OCI-LY1 (cell line): ENCODE results near the gene GPR42.

Source experiments
- H2AFZ ChIP-seq: fragments of 200-600 bp; sonication (generic), shearing (Covaris generic); 2 replicates; pipeline ENCODE4 v1.6.0; 2014; ENCODE audit warnings: antibody characterized with exemption, mild to moderate bottlenecking, low read length
- H3F3A ChIP-seq: fragments of 200-600 bp; sonication (generic), shearing (Covaris generic); 2 replicates; pipeline ENCODE4 v1.6.0; 2014; ENCODE audit warnings: mild to moderate bottlenecking, antibody characterized with exemption, low read length, moderate library complexity; ENCODE audit not compliant: insufficient read depth
- H3K27ac ChIP-seq: fragments of 200-600 bp; sonication (generic); 2 replicates; pipeline ENCODE4 v1.5.1; 2014; ENCODE audit warnings: low read length, mixed run types, mild to moderate bottlenecking, low read depth; ENCODE audit not compliant: poor library complexity, severe bottlenecking
- H3K27me3 ChIP-seq: fragments of 200-600 bp; sonication (generic); 2 replicates; pipeline ENCODE4 v1.6.0; 2014; ENCODE audit warnings: antibody characterized with exemption, mild to moderate bottlenecking, low read length, moderate library complexity; ENCODE audit not compliant: insufficient read depth
- H3K36me3 ChIP-seq: fragments of 200-600 bp; sonication (generic); 2 replicates; pipeline ENCODE4 v1.6.1; 2014; ENCODE audit warnings: mild to moderate bottlenecking, antibody characterized with exemption, low read length, moderate library complexity, mixed read lengths; ENCODE audit not compliant: insufficient read depth
- H3K4me1 ChIP-seq: fragments of 200-600 bp; sonication (generic); 2 replicates; pipeline ENCODE4 v1.5.1; 2014; ENCODE audit warnings: mild to moderate bottlenecking, low read length, moderate library complexity; ENCODE audit not compliant: insufficient read depth, severe bottlenecking
- H3K4me2 ChIP-seq: fragments of 200-600 bp; sonication (generic), shearing (Covaris generic); 2 replicates; pipeline ENCODE4 v1.6.1; 2014; ENCODE audit warnings: low read length
- H3K4me3 ChIP-seq: fragments of 200-600 bp; sonication (generic); 2 replicates; pipeline ENCODE4 v1.5.1; 2014; ENCODE audit warnings: low read length, low read depth, mild to moderate bottlenecking, mixed read lengths; ENCODE audit not compliant: poor library complexity, severe bottlenecking
- H3K79me2 ChIP-seq: fragments of 200-600 bp; shearing (Covaris generic); 2 replicates; pipeline ENCODE4 v1.6.1; 2016; ENCODE audit warnings: mixed run types, low read length, mixed read lengths; ENCODE audit not compliant: insufficient read depth
- H3K9ac ChIP-seq: fragments of 200-600 bp; sonication (generic), shearing (Covaris generic); 2 replicates; pipeline ENCODE4 v1.6.1; 2014; ENCODE audit warnings: mild to moderate bottlenecking, low read length, mixed read lengths
- H3K9me2 ChIP-seq: fragments of 200-600 bp; sonication (generic), shearing (Covaris generic); 2 replicates; pipeline ENCODE4 v1.6.1; 2014; ENCODE audit warnings: low read depth, mild to moderate bottlenecking, low read length, mixed read lengths
- H3K9me3 ChIP-seq: fragments of 200-600 bp; shearing (Covaris generic); 2 replicates; pipeline ENCODE4 v1.6.1; 2014; ENCODE audit warnings: low read length, mixed read lengths
- H4K20me1 ChIP-seq: fragments of 200-600 bp; sonication (generic), shearing (Covaris generic); 2 replicates; pipeline ENCODE4 v1.6.0; 2016; ENCODE audit warnings: mild to moderate bottlenecking, low read length; ENCODE audit not compliant: insufficient read depth
- CTCF ChIP-seq: fragments of 200-600 bp; sonication (generic), shearing (Covaris generic); IDR thresholded peaks from 2 replicates; pipeline ENCODE4 v1.5.1; 2017; ENCODE audit warnings: mild to moderate bottlenecking, antibody characterized with exemption, low read length, moderate library complexity, mixed read lengths
- EZH2 ChIP-seq: fragments of 200-600 bp; sonication (generic), shearing (Covaris generic); IDR thresholded peaks from 2 replicates; pipeline ENCODE4 v1.8.0; 2017; ENCODE audit warnings: borderline replicate concordance, mixed run types, mild to moderate bottlenecking, antibody characterized with exemption, low read length, moderate library complexity, mixed read lengths

Gene GPR42

GRCh38 chr19:35350591-35350990 lies 20.3 kb upstream of the GPR42 start:
- Histone ChIP-seq H3K9ac (no peak overlapping the region), H3K27ac (no peak overlapping the region), H3K9me3 (no peaks in the 10 kb centered on the region), H3K4me2 (no peak overlapping the region), H3K27me3 (no peaks in the 10 kb centered on the region), H3F3A (no peaks in the 10 kb centered on the region), H3K9me2 (no peaks in the 10 kb centered on the region), H3K4me1 (peaks cover 28% of the 10 kb centered on the region), H3K4me3 (no peak overlapping the region), H3K79me2 (no peaks in the 10 kb centered on the region), H3K36me3 (peaks cover 11% of the 10 kb centered on the region), H2AFZ (no peak overlapping the region), H4K20me1 (no peaks in the 10 kb centered on the region)
- no peak for TF ChIP-seq CTCF
- no peak for TF ChIP-seq EZH2

- Histone ChIP-seq H3K9me3 (no peaks in the 10 kb centered on the region), H3K9me2 (no peaks in the 10 kb centered on the region), H3K79me2 (no peaks in the 10 kb centered on the region), H3K4me1 (peaks cover 18% of the 10 kb centered on the region), H2AFZ (no peak overlapping the region), H4K20me1 (no peaks in the 10 kb centered on the region), H3K27ac (no peak overlapping the region), H3F3A (no peaks in the 10 kb centered on the region), H3K4me2 (no peak overlapping the region), H3K4me3 (no peak overlapping the region), H3K36me3 (peaks cover 1% of the 10 kb centered on the region), H3K9ac (no peak overlapping the region), H3K27me3 (no peaks in the 10 kb centered on the region)
- TF ChIP-seq CTCF (no peak), EZH2 (no peak)
Observed at GRCh38 chr19:35351411-35352176, 19.3 kb upstream of the GPR42 start.

GRCh38 chr19:35352177-35352447 lies 18.8 kb upstream of the GPR42 start:
- H3K27me3 ChIP-seq, result no peaks in the 10 kb centered on the region
- H4K20me1 ChIP-seq, result no peaks in the 10 kb centered on the region
- no peaks in the 10 kb centered on the region for H3K36me3 ChIP-seq
- no peak overlapping the region for H3K27ac ChIP-seq
- no peaks in the 10 kb centered on the region for H3K79me2 ChIP-seq
- no peaks in the 10 kb centered on the region for H3K9me3 ChIP-seq
- H3K9me2 ChIP-seq, result no peaks in the 10 kb centered on the region
- peaks cover 13% of the 10 kb centered on the region for H3K4me1 ChIP-seq
- H2AFZ ChIP-seq, result no peak overlapping the region
- no peak for TF ChIP-seq EZH2
- no peak for TF ChIP-seq CTCF
- no peaks in the 10 kb centered on the region for H3F3A ChIP-seq
- no peak overlapping the region for H3K4me3 ChIP-seq
- H3K4me2 ChIP-seq, result no peak overlapping the region
- no peak overlapping the region for H3K9ac ChIP-seq
